Epithelial cell of proximal tubule (primary cell): ENCODE measurements around the gene DDX59. TPM values are rescaled to one million over a fixed set of nuclear protein-coding genes. Genes with fewer than 3 reads are reported as not detected.

Source experiments
- DNase-seq: peaks from one replicate; pipeline ENCODE4 v3.0.0-alpha.2; 2011; ENCODE audit warnings: low read depth
- H3K4me3 ChIP-seq: 2 replicates; pipeline ENCODE4 v1.5.1; 2011; ENCODE audit warnings: low read depth, mild to moderate bottlenecking, low read length
- CTCF ChIP-seq: conservative IDR thresholded peaks from 2 replicates; pipeline ENCODE4 v1.5.1; 2012; ENCODE audit warnings: low read depth, mild to moderate bottlenecking, low read length
- total RNA-seq: library from RNA; depleted of rRNA; stranded (reverse); fragments of >200 nt; gene quantifications from 2 replicates; pipeline ENCODE4 v1.2.3, GENCODE V29; 2015

The DDX59 gene
- total RNA-seq, 1 donor from 2014 or later = 9.2 TPM

- no peak for TF ChIP-seq CTCF
- H3K4me3 ChIP-seq = no peak overlapping the region
- no peak for DNase-seq
These were observed 67.1 kb downstream of the DDX59 start for GRCh38 chr1:200602632-200603031.

Other genes with a start within 250 kb of the DDX59 start
- gene KIF14, start 49.2 kb downstream of the DDX59 start, total RNA-seq = 13.7 and 13.9 TPM in 2 replicates
- 10.6 and 12.1 TPM in 2 replicates for gene CAMSAP2, start 69.0 kb upstream of the DDX59 start, total RNA-seq
- 0.65 TPM in 1 of 2 replicates, not detected in the other for gene GPR25, start 203.1 kb upstream of the DDX59 start, total RNA-seq
- gene INAVA, start 225.0 kb upstream of the DDX59 start, total RNA-seq = 84.0 and 191 TPM in 2 replicates